ENCODE measurements around the gene CADM3.

The CADM3 gene

GRCh38 chr1:159222075-159222865, 50.9 kb downstream of the CADM3 start:
- Histone ChIP-seq H3K79me2 (no peaks in the 10 kb centered on the region), H3K4me1 (no peaks in the 10 kb centered on the region), H3K9me3 (ENCODE audit: control insufficient read depth, low read length) (no peaks in the 10 kb centered on the region), H3K9ac (no peak overlapping the region), H3K36me3 (ENCODE audit: control insufficient read depth, insufficient read depth, low read length) (no peaks in the 10 kb centered on the region), H3K27ac (no peak overlapping the region), H3K4me3 (ENCODE audit: low read depth, low read length) (no peak overlapping the region), H2AFZ (no peak overlapping the region), H3K4me2 (ENCODE audit: low read length) (no peak overlapping the region), H3K27me3 (ENCODE audit: control insufficient read depth, insufficient read depth, low read length) (no peaks in the 10 kb centered on the region)
- TF ChIP-seq CTCF (IDR thresholded peaks at IDR 0.05) = no peak

GRCh38 chr1:159223004-159223403, 51.6 kb downstream of the CADM3 start:
- no peak overlapping the region for H3K9ac ChIP-seq
- H3K27me3 ChIP-seq (ENCODE audit: control insufficient read depth, insufficient read depth, low read length) = no peaks in the 10 kb centered on the region
- no peak overlapping the region for H3K4me2 ChIP-seq (ENCODE audit: low read length)
- no peaks in the 10 kb centered on the region for H3K4me1 ChIP-seq
- H3K79me2 ChIP-seq = no peaks in the 10 kb centered on the region
- no peak overlapping the region for H3K27ac ChIP-seq
- H3K36me3 ChIP-seq (ENCODE audit: control insufficient read depth, insufficient read depth, low read length) = no peaks in the 10 kb centered on the region
- H2AFZ ChIP-seq = no peak overlapping the region
- TF ChIP-seq CTCF (IDR thresholded peaks at IDR 0.05) = no peak
- no peak overlapping the region for H3K4me3 ChIP-seq (ENCODE audit: low read depth, low read length)
- H3K9me3 ChIP-seq (ENCODE audit: control insufficient read depth, low read length) = no peaks in the 10 kb centered on the region

GRCh38 chr1:159228554-159228953, 57.1 kb downstream of the CADM3 start:
- Histone ChIP-seq H3K9me3 (ENCODE audit: control insufficient read depth, low read length) (no peaks in the 10 kb centered on the region), H2AFZ (no peak overlapping the region), H3K27ac (no peak overlapping the region), H3K4me3 (ENCODE audit: low read depth, low read length) (no peak overlapping the region), H3K4me2 (ENCODE audit: low read length) (no peak overlapping the region), H3K27me3 (ENCODE audit: control insufficient read depth, insufficient read depth, low read length) (no peaks in the 10 kb centered on the region), H3K9ac (no peak overlapping the region), H3K36me3 (ENCODE audit: control insufficient read depth, insufficient read depth, low read length) (no peaks in the 10 kb centered on the region), H3K79me2 (no peaks in the 10 kb centered on the region), H3K4me1 (no peaks in the 10 kb centered on the region)
- TF ChIP-seq CTCF (IDR thresholded peaks at IDR 0.05) = no peak

- no peaks in the 10 kb centered on the region for H3K9me3 ChIP-seq (ENCODE audit: control insufficient read depth, low read length)
- H3K36me3 ChIP-seq (ENCODE audit: control insufficient read depth, insufficient read depth, low read length) = no peaks in the 10 kb centered on the region
- no peaks in the 10 kb centered on the region for H3K79me2 ChIP-seq
- no peak overlapping the region for H3K9ac ChIP-seq
- no peaks in the 10 kb centered on the region for H3K27me3 ChIP-seq (ENCODE audit: control insufficient read depth, insufficient read depth, low read length)
- TF ChIP-seq CTCF (IDR thresholded peaks at IDR 0.05) = no peak
- no peak overlapping the region for H3K4me3 ChIP-seq (ENCODE audit: low read depth, low read length)
- no peak overlapping the region for H3K4me2 ChIP-seq (ENCODE audit: low read length)
- H3K27ac ChIP-seq = no peak overlapping the region
- H3K4me1 ChIP-seq = no peaks in the 10 kb centered on the region
- H2AFZ ChIP-seq = no peak overlapping the region
Measured at GRCh38 chr1:159229260-159229885, 58.0 kb downstream of the CADM3 start.

All from parathyroid adenoma (tissue), 2 donors.